ENCODE results near the gene TBX19. TPM values are rescaled to one million over a fixed set of nuclear protein-coding genes. Genes with fewer than 3 reads are reported as not detected.

TBX19 gene
- total RNA-seq, 4 donors from 2014 or later: 0.12 to 0.53 (median 0.36) TPM; not detected in 1

DNA sequence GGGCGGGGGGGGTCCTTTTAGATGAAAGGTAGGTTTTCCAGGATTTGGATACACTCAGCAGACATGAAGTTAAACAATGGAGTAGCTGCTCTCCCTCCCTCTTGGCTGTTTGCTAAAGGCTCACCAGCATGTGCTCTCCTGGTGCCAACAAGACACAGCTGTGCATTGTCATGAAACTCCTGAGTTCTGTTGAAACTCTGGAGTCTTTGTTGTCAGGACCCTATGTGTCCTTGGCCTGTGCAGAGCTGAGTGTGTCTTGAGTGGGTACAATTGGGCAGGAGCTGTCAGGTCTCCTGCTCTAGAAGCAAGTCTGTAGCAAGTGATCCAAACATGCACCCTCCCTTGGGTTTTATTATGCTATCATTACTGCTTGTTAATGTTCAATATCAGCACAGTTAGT is 12.7 kb downstream of the TBX19 start:
- Histone ChIP-seq H3K27ac (no peak overlapping the region), H3K36me3 (no peaks in the 10 kb centered on the region), H3K27me3 (no peaks in the 10 kb centered on the region), H3K4me3 (no peak overlapping the region), H3K4me1 (no peaks in the 10 kb centered on the region), H3K9me3 (no peaks in the 10 kb centered on the region)
- intact Hi-C loops (cut with DNase I; ENCODE audit: low total_unique reads): no loop called here
- no peak for TF ChIP-seq POLR2A (IDR thresholded peaks at IDR 0.05)
- no peak for TF ChIP-seq CTCF (IDR thresholded peaks at IDR 0.05 in 4 of 5, conservative IDR thresholded peaks at IDR 0.05 in 1 of 5)
- in situ Hi-C loops (cut with MboI; ENCODE audit: low sequenced_read_pairs in 4 of 4): no loop called here
- ATAC-seq (no peak), DNase-seq (no peak)

DNA sequence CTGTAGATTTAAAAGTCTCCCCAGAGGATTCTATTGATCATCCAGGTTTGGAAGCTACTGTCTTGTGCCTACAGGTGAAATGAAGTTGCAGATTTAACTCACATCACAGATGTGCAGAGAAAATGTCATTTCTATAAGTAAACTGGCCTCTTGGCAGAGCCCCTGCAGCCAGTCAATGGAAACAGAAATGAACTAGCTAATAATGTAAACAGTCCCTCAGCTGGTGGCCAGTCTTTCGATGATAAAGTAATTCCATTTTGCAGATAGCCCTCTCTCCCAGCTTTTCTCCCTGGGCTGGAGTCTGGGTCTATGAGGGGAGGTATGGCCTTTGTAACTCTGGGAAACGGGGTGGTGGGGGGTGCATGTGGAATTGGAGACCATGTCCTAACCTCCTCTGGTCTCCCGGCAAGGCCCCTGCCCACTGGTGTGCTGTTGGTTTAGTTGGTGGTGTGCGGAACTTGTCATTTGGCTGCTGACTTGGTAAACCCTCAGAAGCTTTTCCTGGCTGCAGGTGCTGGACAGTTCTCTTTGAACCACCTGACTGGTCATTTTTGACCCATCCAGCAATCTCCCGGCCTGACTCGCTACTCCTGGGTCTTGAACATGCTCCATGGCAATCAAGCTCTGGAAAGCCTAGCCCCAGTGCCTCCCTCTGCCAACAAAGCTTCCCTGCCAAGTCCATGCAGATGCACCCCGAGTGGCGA is 14.9 kb downstream of the TBX19 start:
- Histone ChIP-seq H3K27ac (no peak overlapping the region), H3K27me3 (no peaks in the 10 kb centered on the region), H3K4me1 (no peaks in the 10 kb centered on the region), H3K9me3 (no peaks in the 10 kb centered on the region), H3K4me3 (no peak overlapping the region), H3K36me3 (no peaks in the 10 kb centered on the region)
- no peak for DNase-seq
- no peak for ATAC-seq
- intact Hi-C loops (cut with DNase I; ENCODE audit: low total_unique reads): no loop called here
- in situ Hi-C loops (cut with MboI; ENCODE audit: low sequenced_read_pairs in 4 of 4): no loop called here
- TF ChIP-seq CTCF (IDR thresholded peaks at IDR 0.05 in 4 of 5, conservative IDR thresholded peaks at IDR 0.05 in 1 of 5) (no peak), POLR2A (IDR thresholded peaks at IDR 0.05) (no peak)

GRCh38 chr1:168297019-168297730 is 16.5 kb downstream of the TBX19 start:
- in situ Hi-C loops (cut with MboI; ENCODE audit: low sequenced_read_pairs in 4 of 4) (no loop called here), intact Hi-C loops (cut with DNase I; ENCODE audit: low total_unique reads) (no loop called here)
- ATAC-seq (no peak), DNase-seq (no peak)
- Histone ChIP-seq H3K27me3 (no peaks in the 10 kb centered on the region), H3K27ac (no peak overlapping the region), H3K4me1 (no peaks in the 10 kb centered on the region), H3K36me3 (no peaks in the 10 kb centered on the region), H3K9me3 (no peaks in the 10 kb centered on the region), H3K4me3 (no peak overlapping the region)
- TF ChIP-seq CTCF (IDR thresholded peaks at IDR 0.05 in 4 of 5, conservative IDR thresholded peaks at IDR 0.05 in 1 of 5): no peak
- no peak for TF ChIP-seq POLR2A (IDR thresholded peaks at IDR 0.05)

DNA sequence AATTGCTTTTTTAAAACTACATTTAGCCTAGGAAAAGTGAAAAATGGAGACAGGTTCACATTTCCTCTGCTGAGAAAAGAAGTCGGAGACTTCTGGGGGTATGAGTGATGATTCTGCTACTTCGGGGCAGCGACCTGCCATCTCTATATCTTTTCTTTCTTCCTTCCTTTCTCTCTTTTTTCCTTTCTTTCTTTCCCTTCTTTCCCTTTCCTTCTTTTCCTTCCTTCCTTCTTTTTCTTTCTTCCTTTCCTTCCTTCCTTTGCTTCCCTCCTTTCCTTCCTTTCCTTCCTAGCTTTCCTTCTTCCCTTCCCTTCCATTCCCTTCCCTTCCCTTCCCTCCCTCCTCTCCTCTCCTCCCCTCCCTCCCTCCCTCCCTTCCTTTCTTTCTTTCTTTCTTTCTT is 17.8 kb downstream of the TBX19 start:
- no peak for TF ChIP-seq CTCF (IDR thresholded peaks at IDR 0.05 in 4 of 5, conservative IDR thresholded peaks at IDR 0.05 in 1 of 5)
- no peak for TF ChIP-seq POLR2A (IDR thresholded peaks at IDR 0.05)
- Histone ChIP-seq H3K27ac (no peak overlapping the region), H3K4me3 (no peak overlapping the region), H3K4me1 (no peaks in the 10 kb centered on the region), H3K27me3 (no peaks in the 10 kb centered on the region), H3K9me3 (no peaks in the 10 kb centered on the region), H3K36me3 (no peaks in the 10 kb centered on the region)
- DNase-seq (no peak), ATAC-seq (no peak)
- in situ Hi-C loops (cut with MboI; ENCODE audit: low sequenced_read_pairs in 4 of 4): no loop called here
- intact Hi-C loops (cut with DNase I; ENCODE audit: low total_unique reads): no loop called here
